ENCODE data around the gene ZNF212.
"Not testable (repeated sequence)": the region's sequence is repeated elsewhere in the genome, so short reads cannot be mapped to it uniquely, and the experiment has no call there.

The ZNF212 gene

GRCh38 chr7:149220534-149220933, 18.9 kb upstream of the ZNF212 start:
- no peak for DNase-seq

DNA sequence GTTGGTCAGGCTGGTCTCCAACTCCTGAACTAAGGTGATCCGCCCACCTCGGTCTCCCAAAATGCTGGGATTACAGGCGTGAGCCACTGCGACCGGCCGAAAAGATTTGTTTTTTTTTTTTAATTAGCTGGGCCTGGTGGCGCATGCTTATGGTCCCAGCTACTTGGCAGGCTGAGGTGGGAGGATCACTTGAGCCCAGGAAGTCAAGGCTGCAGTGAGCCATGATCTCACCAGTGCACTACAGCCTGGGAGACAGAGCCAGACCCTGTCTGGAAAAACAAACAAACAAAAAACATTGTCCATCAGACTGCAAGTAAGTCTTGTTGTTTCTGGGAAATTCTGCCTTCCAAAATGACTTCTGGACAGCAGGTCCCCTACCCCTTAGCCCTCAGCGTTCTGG, 16.3 kb upstream of the ZNF212 start:
- DNase-seq: no peak

GRCh38 chr7:149223761-149224160, 15.7 kb upstream of the ZNF212 start:
- DNase-seq: no peak

DNA sequence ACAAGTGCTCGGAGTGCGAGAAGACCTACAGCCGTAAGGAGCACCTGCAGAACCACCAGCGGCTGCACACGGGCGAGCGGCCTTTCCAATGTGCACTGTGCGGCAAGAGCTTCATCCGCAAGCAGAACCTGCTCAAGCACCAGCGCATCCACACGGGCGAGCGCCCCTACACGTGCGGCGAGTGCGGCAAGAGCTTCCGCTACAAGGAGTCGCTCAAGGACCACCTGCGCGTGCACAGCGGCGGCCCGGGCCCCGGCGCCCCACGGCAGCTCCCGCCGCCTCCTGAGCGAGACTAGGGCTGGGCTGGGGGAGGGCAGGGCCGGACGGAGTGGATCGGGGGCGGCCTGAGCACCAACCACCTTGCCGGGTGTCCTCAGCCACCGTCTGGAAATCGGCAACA, 15.1 kb upstream of the ZNF212 start:
- no peak for DNase-seq

GRCh38 chr7:149225106-149225505, 14.3 kb upstream of the ZNF212 start:
- DNase-seq: no peak

DNA sequence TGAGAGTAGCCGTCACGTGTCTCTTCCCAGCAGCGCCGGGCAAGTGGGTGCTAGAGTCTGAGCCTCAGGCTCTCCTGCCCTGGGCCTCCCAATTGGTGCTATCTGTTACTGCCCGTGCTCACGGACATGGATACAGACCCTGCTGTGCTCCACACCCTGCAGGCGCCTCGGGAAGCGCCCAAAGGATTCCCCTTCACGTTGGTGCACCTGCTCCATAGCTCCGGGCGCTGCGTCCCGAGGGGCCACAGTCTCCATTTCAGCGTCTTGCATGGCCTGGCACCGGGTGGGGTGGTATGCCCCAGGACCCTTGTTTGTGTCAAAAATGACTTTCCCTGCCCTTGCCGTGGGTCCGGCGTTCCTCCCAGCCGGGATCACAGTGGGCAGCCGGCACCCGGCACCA, 13.8 kb upstream of the ZNF212 start:
- DNase-seq: no peak

DNA sequence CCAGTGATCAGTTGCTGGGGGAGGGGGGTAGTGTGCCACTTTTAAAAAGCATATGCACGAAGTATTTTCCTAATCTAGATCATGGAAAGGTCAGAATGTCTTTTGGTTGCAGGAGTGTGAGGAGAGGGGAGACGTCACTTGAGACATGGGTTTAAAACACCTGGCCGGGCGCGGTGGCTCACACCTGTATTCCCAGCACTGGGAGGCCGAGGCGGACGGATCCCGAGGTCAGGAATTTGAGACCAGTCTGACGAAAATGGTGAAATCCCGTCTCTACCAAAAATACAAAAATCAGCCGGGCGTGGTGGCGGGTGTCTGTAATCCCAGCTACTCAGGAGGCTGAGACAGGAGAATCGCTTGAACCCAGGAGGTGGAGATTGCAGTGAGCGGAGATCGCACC, 13.1 kb upstream of the ZNF212 start:
- DNase-seq: not testable (repeated sequence)

GRCh38 chr7:149226840-149227494, 12.5 kb upstream of the ZNF212 start:
- no peak for DNase-seq

DNA sequence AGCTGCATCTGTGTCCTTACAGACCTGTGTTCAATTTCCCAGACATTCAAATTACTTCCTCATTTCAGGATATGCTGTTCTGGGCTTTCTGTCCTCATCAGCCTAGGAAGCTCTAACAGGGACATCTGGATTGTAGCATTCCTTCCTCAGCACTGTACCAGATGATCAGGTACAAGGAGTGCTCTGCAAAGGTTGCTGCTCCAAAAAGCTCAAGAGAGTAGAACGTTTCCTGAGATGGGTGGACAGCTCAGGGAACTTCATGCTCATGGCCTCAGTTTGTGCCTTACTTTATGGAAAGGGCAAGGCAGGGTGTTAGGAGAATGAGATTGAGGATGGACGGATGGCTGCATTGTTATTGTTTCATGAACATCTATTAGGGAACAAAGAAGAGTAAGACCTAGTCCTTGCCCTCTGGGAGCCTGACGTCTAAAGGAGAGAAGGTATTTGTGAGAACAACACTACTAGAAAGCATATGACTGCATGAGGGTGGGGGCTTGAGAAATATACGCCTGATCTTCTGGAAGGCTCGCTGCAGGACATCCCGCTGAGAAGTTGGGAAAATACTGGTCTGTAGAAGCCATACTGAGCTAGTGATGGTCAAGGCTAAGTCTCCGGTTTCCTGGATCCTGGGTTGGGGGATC, 10.5 kb upstream of the ZNF212 start:
- no peak for DNase-seq

- DNase-seq: no peak
Measured at GRCh38 chr7:149229526-149229925, 9.9 kb upstream of the ZNF212 start.

- no peak for DNase-seq
Measured at GRCh38 chr7:149232362-149232761, 7.1 kb upstream of the ZNF212 start.

DNA sequence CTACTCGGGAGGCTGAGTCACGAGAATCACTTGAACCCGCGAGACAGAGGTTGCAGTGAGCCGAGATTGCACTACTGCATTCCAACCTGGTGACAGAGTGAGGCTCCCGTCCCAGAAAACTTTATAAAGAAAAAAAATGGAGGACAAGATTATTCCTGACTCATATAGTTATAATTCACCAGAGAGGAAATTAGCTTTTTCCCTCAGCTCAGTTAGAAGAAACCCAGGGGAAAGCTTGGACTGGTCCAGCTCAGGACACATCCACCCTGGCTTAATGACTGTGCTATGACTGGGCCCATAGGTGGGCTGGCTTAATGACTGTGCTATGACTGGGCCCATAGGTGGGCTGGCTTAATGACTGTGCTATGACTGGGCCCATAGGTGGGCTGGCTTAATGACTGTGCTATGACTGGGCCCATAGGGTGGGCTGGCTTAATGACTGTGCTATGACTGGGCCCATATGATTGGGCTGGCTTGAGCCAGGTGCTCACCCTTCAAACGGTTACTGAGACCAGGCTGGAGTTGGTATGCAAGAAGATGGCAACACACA, 5.7 kb upstream of the ZNF212 start:
- not testable (repeated sequence) for DNase-seq

DNA sequence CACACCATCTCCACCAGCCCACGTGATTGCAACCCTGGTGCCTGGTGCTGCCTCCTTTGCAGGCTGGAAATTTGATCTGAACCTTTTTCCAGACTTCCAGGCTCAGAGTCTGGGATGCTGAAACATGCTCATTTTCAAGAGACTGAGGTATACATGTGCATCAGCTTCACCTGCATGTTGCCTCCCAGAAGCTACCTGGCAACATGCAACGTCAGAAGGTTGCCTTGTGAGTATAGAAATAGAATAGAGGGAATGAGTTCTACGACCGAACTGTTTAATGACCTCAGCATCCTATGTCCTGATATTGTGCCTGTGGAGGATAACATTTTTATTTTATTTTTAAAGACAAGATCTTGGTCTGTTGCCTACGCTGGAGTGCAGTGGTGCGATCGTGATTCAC, 1.9 kb upstream of the ZNF212 start:
- DNase-seq: no peak

DNA sequence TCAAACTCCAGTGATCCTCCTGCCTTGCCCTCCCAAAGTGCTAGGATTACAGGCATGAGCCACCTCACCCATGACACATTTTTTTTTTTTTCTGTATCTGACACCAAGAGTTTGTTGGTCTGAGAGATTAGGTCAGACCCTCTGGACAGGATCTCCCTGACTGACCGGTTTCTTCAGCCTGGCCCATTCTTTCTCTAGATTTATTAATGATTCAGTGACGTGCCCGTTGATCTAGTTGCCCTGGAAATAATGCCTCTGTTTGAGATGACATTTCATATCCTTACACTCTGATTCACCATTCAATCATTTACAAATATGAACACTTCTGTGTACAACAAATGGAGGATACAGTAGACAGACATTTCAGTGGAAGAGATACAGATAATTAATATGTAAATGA, 1.4 kb upstream of the ZNF212 start:
- no peak for DNase-seq

GRCh38 chr7:149240637-149241036, 1.2 kb downstream of the ZNF212 start:
- no peak for DNase-seq

GRCh38 chr7:149241696-149242095, 2.2 kb downstream of the ZNF212 start:
- DNase-seq: no peak

- no peak for DNase-seq
Measured at GRCh38 chr7:149245244-149245643, 5.8 kb downstream of the ZNF212 start.

- DNase-seq: no peak
Measured at GRCh38 chr7:149245744-149246143, 6.3 kb downstream of the ZNF212 start.

- DNase-seq: no peak
Measured at GRCh38 chr7:149248777-149249176, 9.3 kb downstream of the ZNF212 start.

DNA sequence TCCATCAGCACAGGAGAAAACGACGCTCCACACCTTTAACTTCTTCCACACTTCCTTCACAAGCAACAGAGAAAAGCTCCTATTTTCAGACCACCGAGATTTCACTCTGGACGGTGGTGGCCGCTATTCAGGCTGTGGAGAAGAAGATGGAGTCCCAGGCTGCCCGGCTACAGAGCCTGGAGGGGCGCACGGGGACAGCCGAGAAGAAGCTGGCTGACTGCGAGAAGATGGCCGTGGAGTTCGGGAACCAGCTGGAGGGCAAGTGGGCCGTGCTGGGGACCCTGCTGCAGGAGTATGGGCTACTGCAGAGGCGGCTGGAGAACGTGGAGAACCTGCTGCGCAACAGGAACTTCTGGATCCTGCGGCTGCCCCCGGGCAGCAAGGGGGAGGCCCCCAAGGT, 10.7 kb downstream of the ZNF212 start:
- not testable (repeated sequence) for DNase-seq

- DNase-seq: not testable (repeated sequence)
Measured at GRCh38 chr7:149251518-149251917, 12.1 kb downstream of the ZNF212 start.

DNA sequence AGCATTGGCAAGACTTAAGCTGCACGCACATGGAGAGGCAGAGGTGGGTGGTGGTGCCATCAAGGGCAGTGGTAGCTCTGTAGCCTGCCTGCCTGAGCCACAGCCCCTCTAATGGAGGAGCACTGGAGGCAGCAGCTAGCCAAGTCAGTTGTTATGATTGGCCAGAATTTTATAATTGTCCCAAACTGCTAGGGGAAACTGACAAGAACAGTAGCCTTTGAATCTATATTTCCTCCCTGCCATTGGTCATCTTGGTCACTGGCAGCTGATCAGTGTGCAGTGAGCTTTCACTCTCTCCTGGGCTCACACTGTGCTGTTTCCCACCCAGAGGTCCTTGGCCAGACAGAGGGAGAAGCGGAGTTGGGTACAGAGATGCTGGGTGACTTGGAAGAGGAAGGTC, 12.9 kb downstream of the ZNF212 start:
- DNase-seq: no peak

- DNase-seq: no peak
Measured at GRCh38 chr7:149253665-149254064, 14.2 kb downstream of the ZNF212 start.

- no peak for DNase-seq
Measured at GRCh38 chr7:149254181-149254858, 14.9 kb downstream of the ZNF212 start.
